Esophagus squamous epithelium (tissue), 5 donors: Measurements from ENCODE around the gene ITIH2. TPM values are rescaled to one million over a fixed set of nuclear protein-coding genes. Genes with fewer than 3 reads are reported as not detected.
"Not testable (repeated sequence)": the region's sequence is repeated elsewhere in the genome, so short reads cannot be mapped to it uniquely, and the experiment has no call there.

ENCODE experiments used
- DNase-seq: peaks from one replicate; lab custom pipeline; 2025; lab: John Stamatoyannopoulos, UW
- H3K27ac ChIP-seq, 4 donors: fragments of 200-600 bp; sonication (generic); one replicate each; pipeline ENCODE4 v1.5.1; 2016 to 2019; ENCODE audit warnings: mild to moderate bottlenecking in 1 of 4
- H3K27me3 ChIP-seq, 4 donors: fragments of 200-600 bp; sonication (generic); 1 replicate in 3 of 4; 2 replicates in 1 of 4; pipeline versions ENCODE4 v1.5.1 to v1.6.0; 2017 to 2021; ENCODE audit warnings: antibody characterized with exemption in 1 of 4
- H3K36me3 ChIP-seq, 3 donors: fragments of 200-600 bp; sonication (generic); one replicate each; pipeline ENCODE4 v1.5.1; 2016 to 2019
- H3K4me1 ChIP-seq, 3 donors: fragments of 200-600 bp; sonication (generic); one replicate each; pipeline ENCODE4 v1.5.1; 2017 to 2019
- H3K4me3 ChIP-seq, 4 donors: fragments of 200-600 bp; sonication (generic); 1 replicate in 3 of 4; 2 replicates in 1 of 4; pipeline ENCODE4 v1.5.1; 2016 to 2019; ENCODE audit warnings: mild to moderate bottlenecking in 2 of 4, moderate library complexity in 1 of 4
- H3K9me3 ChIP-seq, 3 donors: fragments of 200-600 bp; sonication (generic); one replicate each; pipeline ENCODE4 v1.5.1; 2016 to 2019
- POLR2A ChIP-seq, 4 donors: fragments of 450-650 bp; IDR thresholded peaks; one replicate each; pipeline ENCODE4 v1.6.1; 2017; ENCODE audit warnings: antibody characterized with exemption in 4 of 4, mild to moderate bottlenecking in 4 of 4, moderate library complexity in 3 of 4
- WGBS, 2 donors: methylation state at CpG; one replicate each; pipeline ENCODE4 v1.1.5; 2018; 5-methylcytosine and 5-hydroxymethylcytosine counted together
- intact Hi-C: fragments of 100-400 bp; cut with DNase I; formaldehyde crosslinking; loops from one replicate; pipeline ENCODE4 v1.15.0; 2022
- total RNA-seq, 4 donors: library from RNA; depleted of rRNA; stranded (reverse); fragments of >200 nt; gene quantifications; one replicate each; pipeline ENCODE4 v1.1.0, GENCODE V29; 2016
- TF ChIP-seq, protein P1 (sequence below), 6 experiments: fragments of 450-650 bp in 4 of 6; fragments of 200-600 bp in 2 of 6; sonication (generic) in 2 of 6; IDR thresholded peaks; one replicate each; pipeline ENCODE4 v1.5.1; 2016 to 2019; ENCODE audit warnings: antibody characterized with exemption in 6 of 6, mild to moderate bottlenecking in 4 of 6, moderate library complexity in 4 of 6
- donor health status: DM: yes; HTN: yes; CAD: no.

The ITIH2 gene, protein sequence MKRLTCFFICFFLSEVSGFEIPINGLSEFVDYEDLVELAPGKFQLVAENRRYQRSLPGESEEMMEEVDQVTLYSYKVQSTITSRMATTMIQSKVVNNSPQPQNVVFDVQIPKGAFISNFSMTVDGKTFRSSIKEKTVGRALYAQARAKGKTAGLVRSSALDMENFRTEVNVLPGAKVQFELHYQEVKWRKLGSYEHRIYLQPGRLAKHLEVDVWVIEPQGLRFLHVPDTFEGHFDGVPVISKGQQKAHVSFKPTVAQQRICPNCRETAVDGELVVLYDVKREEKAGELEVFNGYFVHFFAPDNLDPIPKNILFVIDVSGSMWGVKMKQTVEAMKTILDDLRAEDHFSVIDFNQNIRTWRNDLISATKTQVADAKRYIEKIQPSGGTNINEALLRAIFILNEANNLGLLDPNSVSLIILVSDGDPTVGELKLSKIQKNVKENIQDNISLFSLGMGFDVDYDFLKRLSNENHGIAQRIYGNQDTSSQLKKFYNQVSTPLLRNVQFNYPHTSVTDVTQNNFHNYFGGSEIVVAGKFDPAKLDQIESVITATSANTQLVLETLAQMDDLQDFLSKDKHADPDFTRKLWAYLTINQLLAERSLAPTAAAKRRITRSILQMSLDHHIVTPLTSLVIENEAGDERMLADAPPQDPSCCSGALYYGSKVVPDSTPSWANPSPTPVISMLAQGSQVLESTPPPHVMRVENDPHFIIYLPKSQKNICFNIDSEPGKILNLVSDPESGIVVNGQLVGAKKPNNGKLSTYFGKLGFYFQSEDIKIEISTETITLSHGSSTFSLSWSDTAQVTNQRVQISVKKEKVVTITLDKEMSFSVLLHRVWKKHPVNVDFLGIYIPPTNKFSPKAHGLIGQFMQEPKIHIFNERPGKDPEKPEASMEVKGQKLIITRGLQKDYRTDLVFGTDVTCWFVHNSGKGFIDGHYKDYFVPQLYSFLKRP
- total RNA-seq: not detected

DNA sequence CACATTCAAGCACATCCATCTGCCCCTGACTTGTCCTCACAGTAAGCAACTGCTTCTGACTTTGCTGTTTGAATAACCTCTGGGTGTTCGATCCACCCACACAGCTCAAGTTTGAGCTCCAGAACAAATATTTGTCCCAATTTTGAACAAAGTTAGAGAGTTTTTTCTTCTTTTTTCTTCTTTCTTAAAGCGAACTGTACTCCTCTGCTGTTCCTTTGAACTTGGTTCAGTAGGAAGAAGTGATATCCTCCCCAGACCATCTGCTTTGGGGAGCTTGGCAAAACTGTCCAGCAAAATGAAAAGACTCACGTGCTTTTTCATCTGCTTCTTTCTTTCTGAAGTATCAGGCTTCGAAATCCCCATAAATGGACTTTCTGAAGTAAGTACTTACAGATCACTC, at the start of gene ITIH2:
Gene ITIH2 (plus strand): TSS at position 177 of the 400 bp plus-strand sequence. CDS start 119 bp downstream, at position 296.
- 58% methylated on average over 4 of the region's 4 CpGs for WGBS, 2 donors
- H3K4me3 ChIP-seq: no peak within 1 kb of the TSS
- H3K27me3 ChIP-seq: peaks cover 0 to 100% (median 0%) of the 10 kb centered on the region in 4 donors
- no peak for DNase-seq
- H3K4me1 ChIP-seq: peaks cover 0 to 7% (median 0%) of the 10 kb centered on the region in 3 donors
- no peak within 1 kb of the TSS for H3K27ac ChIP-seq
- intact Hi-C loops: no loop called here
- no peaks in the 10 kb centered on the region for H3K9me3 ChIP-seq
- TF ChIP-seq POLR2A (IDR thresholded peaks at IDR 0.05): no peak
- TF ChIP-seq, protein P1, sequence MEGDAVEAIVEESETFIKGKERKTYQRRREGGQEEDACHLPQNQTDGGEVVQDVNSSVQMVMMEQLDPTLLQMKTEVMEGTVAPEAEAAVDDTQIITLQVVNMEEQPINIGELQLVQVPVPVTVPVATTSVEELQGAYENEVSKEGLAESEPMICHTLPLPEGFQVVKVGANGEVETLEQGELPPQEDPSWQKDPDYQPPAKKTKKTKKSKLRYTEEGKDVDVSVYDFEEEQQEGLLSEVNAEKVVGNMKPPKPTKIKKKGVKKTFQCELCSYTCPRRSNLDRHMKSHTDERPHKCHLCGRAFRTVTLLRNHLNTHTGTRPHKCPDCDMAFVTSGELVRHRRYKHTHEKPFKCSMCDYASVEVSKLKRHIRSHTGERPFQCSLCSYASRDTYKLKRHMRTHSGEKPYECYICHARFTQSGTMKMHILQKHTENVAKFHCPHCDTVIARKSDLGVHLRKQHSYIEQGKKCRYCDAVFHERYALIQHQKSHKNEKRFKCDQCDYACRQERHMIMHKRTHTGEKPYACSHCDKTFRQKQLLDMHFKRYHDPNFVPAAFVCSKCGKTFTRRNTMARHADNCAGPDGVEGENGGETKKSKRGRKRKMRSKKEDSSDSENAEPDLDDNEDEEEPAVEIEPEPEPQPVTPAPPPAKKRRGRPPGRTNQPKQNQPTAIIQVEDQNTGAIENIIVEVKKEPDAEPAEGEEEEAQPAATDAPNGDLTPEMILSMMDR (IDR thresholded peaks at IDR 0.05): no peak
- no peaks in the 10 kb centered on the region for H3K36me3 ChIP-seq

DNA sequence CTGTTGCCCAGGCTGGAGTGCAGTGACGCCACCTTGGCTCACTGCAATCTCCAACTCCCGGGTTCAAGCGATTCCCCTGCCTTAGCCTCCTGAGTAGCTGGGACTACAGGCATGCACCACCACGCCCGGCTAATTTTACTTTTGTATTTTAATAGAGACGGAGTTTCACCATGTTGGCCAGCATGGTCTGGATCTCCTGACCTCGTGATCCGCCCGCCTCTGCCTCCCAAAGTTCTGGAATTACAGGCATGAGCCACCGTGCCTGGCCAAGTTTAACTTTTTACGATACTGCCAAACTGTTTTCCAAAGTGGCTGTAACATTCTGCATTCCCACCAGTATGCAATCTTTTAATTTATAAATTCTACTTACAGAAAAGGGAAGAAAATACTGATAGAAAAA, 46.0 kb upstream of the ITIH2 start:
- H3K4me3 ChIP-seq, H3K36me3 ChIP-seq, H3K9me3 ChIP-seq, H3K4me1 ChIP-seq, DNase-seq, intact Hi-C loops: not testable (repeated sequence)
- peaks cover 0 to 28% (median 0%) of the 10 kb centered on the region in 4 donors for H3K27me3 ChIP-seq
- 84 to 86% methylated on average over 7 to 11 of the region's 11 CpGs for WGBS, 2 donors
- H3K27ac ChIP-seq: peak overlapping the region in 2 of 4 donors; percentile 9 to 40

DNA sequence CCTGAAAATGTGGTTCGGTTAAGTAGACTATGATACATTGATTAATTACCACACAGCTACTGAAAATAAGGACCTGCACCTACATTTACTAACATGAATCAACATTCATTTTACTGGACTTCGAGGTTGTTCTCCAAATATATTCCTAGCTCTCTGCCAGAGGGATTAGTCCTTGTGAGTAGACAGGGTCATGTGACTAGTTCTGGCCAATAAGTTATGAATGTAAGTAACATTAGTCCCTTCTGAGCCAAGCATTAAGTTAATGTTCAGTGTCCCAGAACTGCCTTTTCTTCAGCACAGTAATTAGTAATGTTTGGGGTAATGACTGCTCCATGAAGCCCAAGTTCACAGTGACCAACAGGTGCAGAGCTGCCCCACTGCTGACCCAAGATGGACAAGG, 45.6 kb upstream of the ITIH2 start:
- peaks cover 0 to 8% (median 5%) of the 10 kb centered on the region in 3 donors for H3K4me1 ChIP-seq
- intact Hi-C loops: no loop called here
- DNase-seq: no peak
- H3K27me3 ChIP-seq: peaks cover 0 to 27% (median 0%) of the 10 kb centered on the region in 4 donors
- H3K4me3 ChIP-seq: no peak overlapping the region
- WGBS, 2 donors: 41 to 56% methylated on average over 2 of the region's 2 CpGs
- no peaks in the 10 kb centered on the region for H3K36me3 ChIP-seq
- peak overlapping the region in 2 of 4 donors; percentile 9 to 52 for H3K27ac ChIP-seq
- TF ChIP-seq, protein P1 (IDR thresholded peaks at IDR 0.05): no peak
- TF ChIP-seq POLR2A (IDR thresholded peaks at IDR 0.05): no peak
- no peaks in the 10 kb centered on the region for H3K9me3 ChIP-seq

DNA sequence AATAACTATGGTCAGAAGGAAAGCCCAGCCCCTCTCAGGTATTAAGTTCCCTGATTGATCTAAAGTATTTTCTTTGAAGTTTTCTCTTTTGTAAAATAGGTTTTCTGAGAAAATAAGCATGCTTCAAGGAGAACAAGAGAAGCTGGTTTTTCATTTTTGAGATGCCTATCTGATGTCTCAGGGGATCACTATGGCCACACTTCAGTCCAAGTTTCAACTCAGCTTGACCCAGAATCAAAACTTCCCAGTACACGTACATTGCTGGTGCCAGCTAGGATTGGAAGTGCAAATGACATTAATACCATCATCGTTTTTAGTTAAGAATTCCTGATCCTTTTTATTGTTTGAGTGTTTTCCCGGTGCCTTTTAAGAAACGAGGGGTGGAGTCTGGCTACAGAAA, 43.6 kb upstream of the ITIH2 start:
- Histone ChIP-seq H3K4me1 (peaks cover 0 to 8% (median 8%) of the 10 kb centered on the region in 3 donors), H3K36me3 (no peaks in the 10 kb centered on the region), H3K27me3 (peaks cover 0 to 28% (median 0%) of the 10 kb centered on the region in 4 donors), H3K9me3 (no peaks in the 10 kb centered on the region), H3K4me3 (no peak overlapping the region), H3K27ac (peak overlapping the region; percentile 5 to 53 (median 32))
- DNase-seq: no peak
- no peak for TF ChIP-seq POLR2A (IDR thresholded peaks at IDR 0.05)
- TF ChIP-seq, protein P1 (IDR thresholded peaks at IDR 0.05): no peak
- WGBS, 2 donors: 17 to 56% methylated on average over 3 to 4 of the region's 4 CpGs
- intact Hi-C loops: no loop called here

DNA sequence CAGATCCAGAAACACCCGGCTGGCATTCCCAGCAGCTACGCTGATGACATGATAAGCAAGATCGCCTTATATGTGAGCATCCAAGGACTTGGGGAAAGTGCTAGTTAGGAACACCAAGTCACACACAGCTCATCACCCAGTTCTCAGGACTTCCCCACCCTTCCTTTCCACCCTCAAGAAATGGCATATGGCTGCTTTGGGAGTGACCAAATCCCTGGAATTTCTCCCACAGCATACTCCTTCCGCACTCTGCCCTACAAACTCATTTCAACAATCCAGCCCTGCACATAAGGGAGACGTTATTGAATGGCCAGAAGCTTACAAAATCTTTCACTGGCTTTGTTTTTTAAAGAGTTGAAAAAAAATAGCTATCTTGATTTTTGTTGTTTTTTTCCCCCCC, 40.6 kb upstream of the ITIH2 start:
- peak overlapping the region in 1 of 4 donors; percentile 39 for H3K27ac ChIP-seq
- H3K36me3 ChIP-seq: no peaks in the 10 kb centered on the region
- no peaks in the 10 kb centered on the region for H3K9me3 ChIP-seq
- 69 to 73% methylated on average over 5 of the region's 5 CpGs for WGBS, 2 donors
- H3K4me3 ChIP-seq: no peak overlapping the region
- peaks cover 0 to 54% (median 0%) of the 10 kb centered on the region in 4 donors for H3K27me3 ChIP-seq
- TF ChIP-seq, protein P1 (IDR thresholded peaks at IDR 0.05): no peak
- TF ChIP-seq POLR2A (IDR thresholded peaks at IDR 0.05): no peak
- peaks cover 7 to 29% (median 8%) of the 10 kb centered on the region in 3 donors for H3K4me1 ChIP-seq
- DNase-seq: no peak
- intact Hi-C loops: no loop called here
